Spleen (tissue), 7 donors: Measurements from ENCODE around the gene STPG1.

ENCODE experiments used
- POLR2A ChIP-seq, 3 donors: fragments of 450-650 bp; IDR thresholded peaks; one replicate each; pipeline ENCODE4 v1.5.1; 2017; ENCODE audit warnings: antibody characterized with exemption in 3 of 3, mild to moderate bottlenecking in 1 of 3
- POLR2AphosphoS5 ChIP-seq, 3 donors: sonication (generic); formaldehyde crosslinking; IDR thresholded peaks; one replicate each; pipeline ENCODE4 v1.5.1; 2017; ENCODE audit warnings: antibody characterized with exemption in 3 of 3
- TF ChIP-seq, protein P1 (sequence below), 11 experiments: fragments of 200-600 bp in 7 of 11; fragments of 450-650 bp in 4 of 11; sonication (generic) in 4 of 11; IDR thresholded peaks in 8 of 11; conservative IDR thresholded peaks in 3 of 11; 1 replicate in 7 of 11; 2 replicates in 4 of 11; pipeline versions ENCODE4 v1.4.0 to v1.8.0; 2016 to 2021; ENCODE audit warnings: antibody characterized with exemption in 11 of 11, inconsistent platforms in 4 of 11, mild to moderate bottlenecking in 1 of 11
- donor health status: DM: no; HTN: no; CAD: no; lungs with moderate emphysema.
- donor health status: DM: no; HTN: no; CAD: no.
- donor health status: DM: no; HTN: no; CAD: no.

GRCh38 chr1:24415334-24415909, 1.8 kb upstream of the STPG1 start, which contains the start of gene NIPAL3:
- TF ChIP-seq, protein P1, sequence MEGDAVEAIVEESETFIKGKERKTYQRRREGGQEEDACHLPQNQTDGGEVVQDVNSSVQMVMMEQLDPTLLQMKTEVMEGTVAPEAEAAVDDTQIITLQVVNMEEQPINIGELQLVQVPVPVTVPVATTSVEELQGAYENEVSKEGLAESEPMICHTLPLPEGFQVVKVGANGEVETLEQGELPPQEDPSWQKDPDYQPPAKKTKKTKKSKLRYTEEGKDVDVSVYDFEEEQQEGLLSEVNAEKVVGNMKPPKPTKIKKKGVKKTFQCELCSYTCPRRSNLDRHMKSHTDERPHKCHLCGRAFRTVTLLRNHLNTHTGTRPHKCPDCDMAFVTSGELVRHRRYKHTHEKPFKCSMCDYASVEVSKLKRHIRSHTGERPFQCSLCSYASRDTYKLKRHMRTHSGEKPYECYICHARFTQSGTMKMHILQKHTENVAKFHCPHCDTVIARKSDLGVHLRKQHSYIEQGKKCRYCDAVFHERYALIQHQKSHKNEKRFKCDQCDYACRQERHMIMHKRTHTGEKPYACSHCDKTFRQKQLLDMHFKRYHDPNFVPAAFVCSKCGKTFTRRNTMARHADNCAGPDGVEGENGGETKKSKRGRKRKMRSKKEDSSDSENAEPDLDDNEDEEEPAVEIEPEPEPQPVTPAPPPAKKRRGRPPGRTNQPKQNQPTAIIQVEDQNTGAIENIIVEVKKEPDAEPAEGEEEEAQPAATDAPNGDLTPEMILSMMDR (IDR thresholded peaks at IDR 0.05 in 8 of 11, conservative IDR thresholded peaks at IDR 0.05 in 3 of 11): peak; percentile 81 to 94 (median 91)
- TF ChIP-seq POLR2AphosphoS5 (IDR thresholded peaks at IDR 0.05) (peak; percentile 79 to 81 (median 81)), POLR2A (IDR thresholded peaks at IDR 0.05) (no peak)
